GM12878 (cell line): Measurements from ENCODE around the gene FAM120AOS. TPM values are rescaled to one million over a fixed set of nuclear protein-coding genes. Genes with fewer than 3 reads are reported as not detected.

Experiments used
- ATAC-seq: fragments of 200-7000 bp; cut with Tn5 transposase; 3 replicates; pipeline ENCODE4 v1.9.1; 2020; ENCODE audit warnings: mild to moderate bottlenecking, moderate library complexity
- BruUV-seq: library from RNA; stranded (reverse); fragments of 400-500 nt; replicated peaks from 2 replicates; lab custom pipeline; 2021; lab: Mats Ljungman, UMichigan
- CTCF ChIA-PET: fragments of 300-600 bp; sonication (Branson Sonifier 250); formaldehyde crosslinking; extraction: SDS; loops from one replicate; lab custom pipeline; 2021; ENCODE audit warnings: inconsistent platforms; lab: Yijun Ruan, JAX
- POLR2A ChIA-PET: fragments of 350-600 bp; formaldehyde crosslinking; extraction: SDS; loops from one replicate; lab custom pipeline; 2021; ENCODE audit warnings: inconsistent platforms; lab: Charles Lee
- RAD21 ChIA-PET: fragments of 300-600 bp; sonication (Branson Sonifier 250); formaldehyde crosslinking; loops from one replicate; lab custom pipeline; 2023; ENCODE audit warnings: antibody characterized with exemption; ENCODE audit not compliant: unreplicated experiment; lab: Charles Lee
- SMC1A ChIA-PET: fragments of 300-600 bp; sonication (Branson Sonifier 250); formaldehyde crosslinking; loops from one replicate; lab custom pipeline; 2023; ENCODE audit not compliant: unreplicated experiment, uncharacterized antibody; lab: Charles Lee
- DNase-seq: peaks from one replicate; pipeline ENCODE4 v3.0.0-alpha.2; 2011; ENCODE audit warnings: low read depth, low spot score
- FAIRE-seq: peaks from 3 replicates; lab custom pipeline; 2011; peaks lifted over from hg19 to GRCh38; lab: Jason Lieb, UNC
- H2AFZ ChIP-seq: 2 replicates; pipeline ENCODE4 v1.6.0; 2011; ENCODE audit warnings: low read depth, low read length, control low read depth; ENCODE audit not compliant: control insufficient read depth
- H3K27ac ChIP-seq: 2 replicates; pipeline ENCODE4 v1.5.1; 2011; ENCODE audit warnings: control low read depth; ENCODE audit not compliant: control insufficient read depth, insufficient read depth
- H3K27me3 ChIP-seq, 2 experiments: replicated peaks in 1 of 2; 2 replicates each; pipeline versions ENCODE4 v1.6.0 to v1.6.1; 2011; ENCODE audit warnings: low read length in 1 of 2; ENCODE audit not compliant: control insufficient read depth in 2 of 2, insufficient read depth in 2 of 2
- H3K36me3 ChIP-seq, 2 experiments: 2 replicates each; pipeline ENCODE4 v1.5.1; 2011; ENCODE audit warnings: low read length in 1 of 2; ENCODE audit not compliant: control insufficient read depth in 2 of 2, insufficient read depth in 2 of 2
- H3K4me1 ChIP-seq: 2 replicates; pipeline ENCODE4 v1.6.1; 2011; ENCODE audit warnings: mild to moderate bottlenecking, low read length, moderate library complexity, mixed read lengths; ENCODE audit not compliant: control insufficient read depth, insufficient read depth
- H3K4me2 ChIP-seq: 2 replicates; pipeline ENCODE4 v1.6.0; 2011; ENCODE audit warnings: control low read depth; ENCODE audit not compliant: control insufficient read depth, insufficient read depth
- H3K4me3 ChIP-seq: fragments of 200-600 bp; sonication (generic); 2 replicates; pipeline ENCODE4 v1.5.1; 2016
- H3K79me2 ChIP-seq: 2 replicates; pipeline ENCODE4 v1.6.0; 2011; ENCODE audit warnings: low read length; ENCODE audit not compliant: control insufficient read depth, insufficient read depth
- H3K9ac ChIP-seq: 2 replicates; pipeline ENCODE4 v1.8.0; 2011; ENCODE audit warnings: low read length, control low read depth, mixed read lengths; ENCODE audit not compliant: control insufficient read depth, insufficient read depth
- H3K9me3 ChIP-seq: replicated peaks from 3 replicates; pipeline ENCODE4 v1.5.1; 2011; ENCODE audit warnings: mild to moderate bottlenecking, low read length; ENCODE audit not compliant: control insufficient read depth, insufficient read depth
- H4K20me1 ChIP-seq: 2 replicates; pipeline ENCODE4 v1.6.0; 2011; ENCODE audit not compliant: control insufficient read depth, insufficient read depth
- BACH1 ChIP-seq: fragments of 450-650 bp; IDR thresholded peaks from 2 replicates; pipeline ENCODE4 v1.6.1; 2017; ENCODE audit warnings: mild to moderate bottlenecking, borderline replicate concordance
- BCL11A ChIP-seq: IDR thresholded peaks from 2 replicates; pipeline ENCODE4 v1.6.1; 2011; ENCODE audit warnings: low read depth, low read length
- BHLHE40 ChIP-seq, 2 experiments: fragments of 450-650 bp in 1 of 2; IDR thresholded peaks; 2 replicates each; pipeline ENCODE4 v1.6.1; 2011 to 2017; ENCODE audit warnings: low read depth in 2 of 2, borderline replicate concordance in 1 of 2, improper control_type of control experiment in 1 of 2, low read length in 1 of 2, mild to moderate bottlenecking in 1 of 2
- FOS ChIP-seq: IDR thresholded peaks from 3 replicates; pipeline ENCODE4 v1.6.1; 2011; ENCODE audit warnings: borderline replicate concordance; ENCODE audit not compliant: insufficient read length; ENCODE audit errors: extremely low read depth
- SP1 ChIP-seq: IDR thresholded peaks from one replicate; pipeline ENCODE4 v1.6.1; 2011; ENCODE audit warnings: low read depth, low read length
- STAT3 ChIP-seq: IDR thresholded peaks from 2 replicates; pipeline ENCODE4 v1.6.1; 2011; ENCODE audit warnings: low read depth, low read length, improper control_type of control experiment
- TCF7 ChIP-seq: IDR thresholded peaks from 2 replicates; pipeline ENCODE4 v1.6.1; 2014; ENCODE audit warnings: antibody characterized with exemption, borderline replicate concordance
- ZNF622 ChIP-seq: fragments of 450-650 bp; IDR thresholded peaks from 2 replicates; pipeline ENCODE4 v1.6.1; 2017; ENCODE audit warnings: mild to moderate bottlenecking, inconsistent platforms
- WGBS: methylation state at CpG from one replicate; pipeline ENCODE4 v1.1.6; 2016; ENCODE audit warnings: low lambda C conversion rate; ENCODE audit not compliant: insufficient replicate concordance, insufficient coverage; ENCODE audit errors: missing lambda C conversion rate; 5-methylcytosine and 5-hydroxymethylcytosine counted together
- in situ Hi-C: fragments of 300-500 bp; cut with MboI; formaldehyde crosslinking; loops from 9 replicates; pipeline ENCODE4 v1.14.3; 2018; ENCODE audit warnings: mixed read lengths
- intact Hi-C: fragments of 100-400 bp; cut with micrococcal nuclease; formaldehyde crosslinking; loops from one replicate; pipeline ENCODE4 v1.14.2; 2022; ENCODE audit not compliant: unreplicated experiment
- polyA plus RNA-seq, 11 experiments: library from polyadenylated mRNA; depleted of rRNA in 4 of 11; unstranded in 6 of 11; stranded (reverse) in 5 of 11; fragments of >200 nt; fragmentation: Nextera tagmentation in 4 of 11; fragmentation: Illumina TruSeq in 1 of 11; extraction: Ambion mirVana in 4 of 11; extraction: Trizol in 1 of 11; gene quantifications; 1 replicate in 1 of 11; 2 replicates in 10 of 11; pipeline versions ENCODE4 v1.2.1 to v1.2.3, GENCODE V29; 2011 to 2016; ENCODE audit warnings: inconsistent platforms in 2 of 11, missing spikeins in 2 of 11, low read depth in 1 of 11
- total RNA-seq, 4 experiments: library from RNA; depleted of rRNA in 3 of 4; stranded (reverse); fragments of >200 nt in 3 of 4; fragmentation: Illumina TruSeq in 1 of 4; extraction: Trizol in 1 of 4; gene quantifications; 2 replicates each; pipeline versions ENCODE4 v1.2.1 to v1.2.3, GENCODE V29; 2013 to 2021
- TF ChIP-seq, protein P1 (sequence below): fragments of 150-350 bp; IDR thresholded peaks from 2 replicates; pipeline ENCODE4 v1.6.1; 2014; ENCODE audit warnings: mild to moderate bottlenecking, low read depth, low read length
- TF ChIP-seq, protein P2 (sequence below): IDR thresholded peaks from 2 replicates; pipeline ENCODE4 v1.6.1; 2012; ENCODE audit warnings: mild to moderate bottlenecking, low read depth, low read length

The FAM120AOS gene
- total and polyA plus RNA-seq, 10 of the 15 experiments (the other 5 are each of a cell fraction or from before 2014, with no cell fraction given): 15.9 to 55.1 (median 34.6) TPM

DNA sequence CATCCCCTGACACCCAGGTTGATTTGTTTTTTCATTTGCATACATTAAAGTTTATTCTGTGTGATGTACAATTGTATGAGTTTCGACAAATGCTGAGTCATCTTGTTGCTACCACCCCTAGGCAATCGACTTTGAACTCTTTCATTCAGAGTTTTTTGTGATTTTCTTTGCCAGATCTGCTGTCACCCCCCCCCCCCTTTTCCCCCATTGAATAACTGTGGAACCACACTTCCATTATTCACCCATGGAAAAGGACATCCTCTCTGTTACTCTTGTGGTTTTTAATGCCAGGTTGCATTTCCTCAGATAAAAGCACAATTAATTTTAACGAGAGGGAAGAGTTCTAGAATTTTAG is 13.7 kb upstream of the FAM120AOS start:
- peak overlapping the region; percentile 61 for H3K27ac ChIP-seq
- peaks cover 31% of the 10 kb centered on the region for H3K4me1 ChIP-seq
- no peak for TF ChIP-seq BCL11A
- peak; percentile 73; the same call in 1 of the 2 replicates for TF ChIP-seq BACH1
- peak; percentile 24; the same call in 2 of the 3 replicates for ATAC-seq
- H4K20me1 ChIP-seq: no peaks in the 10 kb centered on the region
- CTCF ChIA-PET: no interaction called here
- WGBS: 4% methylated on average over 3 of the region's 3 CpGs
- SMC1A ChIA-PET: interaction anchor here (1.4 to 3.6 kb wide), 2 partner anchors 10 to 13 kb away, joined by 5 to 17 read pairs; partner anchors contain the start of gene FAM120AOS
- H3K4me3 ChIP-seq: peak overlapping the region; percentile 26; the same call in 1 of the 2 replicates
- in situ Hi-C loops (no loop called here), intact Hi-C loops (no loop called here)
- no peak overlapping the region; the same call in 1 of the 2 replicates for H3K9ac ChIP-seq
- H3K27me3 ChIP-seq: no peaks in the 10 kb centered on the region
- POLR2A ChIA-PET: interaction anchor here (0.9 kb wide), 1 partner anchor 13 kb away, joined by 3 read pairs; the partner anchor contains the start of gene FAM120AOS
- peaks cover 93% of the 10 kb centered on the region for H3K79me2 ChIP-seq
- H3K36me3 ChIP-seq: peaks cover 3 to 13% of the 10 kb centered on the region in 2 experiments; a peak in 2 of 4 replicates
- RAD21 ChIA-PET: no interaction called here
- peak overlapping the region; percentile 66 for H3K4me2 ChIP-seq
- no peak for DNase-seq
- no TSS peak for BruUV-seq
- no peaks in the 10 kb centered on the region; the same call in 2 of the 3 replicates for H3K9me3 ChIP-seq
- H2AFZ ChIP-seq: no peak overlapping the region
- FAIRE-seq: no peak

DNA sequence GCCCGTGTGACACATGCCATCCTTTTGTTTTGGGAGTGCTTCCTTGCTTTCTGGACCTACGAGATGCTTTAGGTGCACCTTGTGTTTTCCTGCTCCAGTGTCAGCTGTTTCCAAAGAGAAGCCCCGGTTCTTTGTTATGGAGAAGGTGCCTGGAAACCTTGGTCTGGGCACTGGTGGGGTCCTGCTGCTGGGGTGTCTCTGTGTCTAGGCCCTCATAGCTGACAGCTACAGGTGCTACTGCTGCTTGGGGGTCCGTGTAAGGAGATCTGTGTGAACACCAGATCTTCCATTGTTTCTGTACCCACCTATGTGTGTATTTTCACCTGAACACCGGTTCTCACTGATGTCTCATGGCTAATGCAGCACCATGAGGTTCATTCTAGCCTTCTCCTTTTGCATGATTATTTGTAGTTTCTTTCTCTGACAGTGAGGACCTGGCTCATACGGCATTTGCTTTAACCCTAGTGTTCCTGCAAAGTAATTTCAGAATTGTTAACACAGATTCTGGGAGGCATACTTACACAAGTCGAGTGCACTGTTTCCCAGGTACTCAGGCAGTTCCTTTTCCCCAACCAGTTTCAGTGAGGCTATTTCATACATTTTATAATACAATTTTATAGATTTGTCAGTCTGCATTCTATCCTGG is 13.2 kb upstream of the FAM120AOS start:
- POLR2A ChIA-PET: interaction anchor here (2.1 to 5.2 kb wide), 2 partner anchors 10 to 14 kb away, joined by 10 to 64 read pairs; partner anchors contain the start of genes FAM120A and FAM120AOS
- no peak for TF ChIP-seq STAT3
- TF ChIP-seq SP1: no peak
- TF ChIP-seq TCF7: no peak
- TF ChIP-seq, protein P1, sequence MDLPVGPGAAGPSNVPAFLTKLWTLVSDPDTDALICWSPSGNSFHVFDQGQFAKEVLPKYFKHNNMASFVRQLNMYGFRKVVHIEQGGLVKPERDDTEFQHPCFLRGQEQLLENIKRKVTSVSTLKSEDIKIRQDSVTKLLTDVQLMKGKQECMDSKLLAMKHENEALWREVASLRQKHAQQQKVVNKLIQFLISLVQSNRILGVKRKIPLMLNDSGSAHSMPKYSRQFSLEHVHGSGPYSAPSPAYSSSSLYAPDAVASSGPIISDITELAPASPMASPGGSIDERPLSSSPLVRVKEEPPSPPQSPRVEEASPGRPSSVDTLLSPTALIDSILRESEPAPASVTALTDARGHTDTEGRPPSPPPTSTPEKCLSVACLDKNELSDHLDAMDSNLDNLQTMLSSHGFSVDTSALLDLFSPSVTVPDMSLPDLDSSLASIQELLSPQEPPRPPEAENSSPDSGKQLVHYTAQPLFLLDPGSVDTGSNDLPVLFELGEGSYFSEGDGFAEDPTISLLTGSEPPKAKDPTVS: no peak
- TF ChIP-seq ZNF622: no peak
- no peak for TF ChIP-seq FOS
- TF ChIP-seq BHLHE40 (IDR thresholded peaks at IDR 0.05; ENCODE audit: borderline replicate concordance in 1 of 2, low read depth in 2 of 2, low read length in 1 of 2): no peak
- TF ChIP-seq, protein P2, sequence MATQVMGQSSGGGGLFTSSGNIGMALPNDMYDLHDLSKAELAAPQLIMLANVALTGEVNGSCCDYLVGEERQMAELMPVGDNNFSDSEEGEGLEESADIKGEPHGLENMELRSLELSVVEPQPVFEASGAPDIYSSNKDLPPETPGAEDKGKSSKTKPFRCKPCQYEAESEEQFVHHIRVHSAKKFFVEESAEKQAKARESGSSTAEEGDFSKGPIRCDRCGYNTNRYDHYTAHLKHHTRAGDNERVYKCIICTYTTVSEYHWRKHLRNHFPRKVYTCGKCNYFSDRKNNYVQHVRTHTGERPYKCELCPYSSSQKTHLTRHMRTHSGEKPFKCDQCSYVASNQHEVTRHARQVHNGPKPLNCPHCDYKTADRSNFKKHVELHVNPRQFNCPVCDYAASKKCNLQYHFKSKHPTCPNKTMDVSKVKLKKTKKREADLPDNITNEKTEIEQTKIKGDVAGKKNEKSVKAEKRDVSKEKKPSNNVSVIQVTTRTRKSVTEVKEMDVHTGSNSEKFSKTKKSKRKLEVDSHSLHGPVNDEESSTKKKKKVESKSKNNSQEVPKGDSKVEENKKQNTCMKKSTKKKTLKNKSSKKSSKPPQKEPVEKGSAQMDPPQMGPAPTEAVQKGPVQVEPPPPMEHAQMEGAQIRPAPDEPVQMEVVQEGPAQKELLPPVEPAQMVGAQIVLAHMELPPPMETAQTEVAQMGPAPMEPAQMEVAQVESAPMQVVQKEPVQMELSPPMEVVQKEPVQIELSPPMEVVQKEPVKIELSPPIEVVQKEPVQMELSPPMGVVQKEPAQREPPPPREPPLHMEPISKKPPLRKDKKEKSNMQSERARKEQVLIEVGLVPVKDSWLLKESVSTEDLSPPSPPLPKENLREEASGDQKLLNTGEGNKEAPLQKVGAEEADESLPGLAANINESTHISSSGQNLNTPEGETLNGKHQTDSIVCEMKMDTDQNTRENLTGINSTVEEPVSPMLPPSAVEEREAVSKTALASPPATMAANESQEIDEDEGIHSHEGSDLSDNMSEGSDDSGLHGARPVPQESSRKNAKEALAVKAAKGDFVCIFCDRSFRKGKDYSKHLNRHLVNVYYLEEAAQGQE: no peak

More for the DNA sequence above, 13.2 kb upstream of the FAM120AOS start:
- peak overlapping the region; percentile 61 for H3K27ac ChIP-seq
- peak overlapping the region; percentile 26; the same call in 1 of the 2 replicates for H3K4me3 ChIP-seq
- RAD21 ChIA-PET: no interaction called here
- H3K4me2 ChIP-seq: peak overlapping the region; percentile 66
- H3K36me3 ChIP-seq: peaks cover 3 to 14% of the 10 kb centered on the region in 2 experiments; a peak in 2 of 4 replicates
- in situ Hi-C loops: no loop called here
- H3K79me2 ChIP-seq: peaks cover 98% of the 10 kb centered on the region
- WGBS: 45% methylated on average over 7 of the region's 7 CpGs
- CTCF ChIA-PET: interaction anchor here (1.1 to 1.2 kb wide), 2 partner anchors 13 to 99 kb away, joined by 3 to 6 read pairs; partner anchors contain the start of gene FAM120AOS
- peak; percentile 9; the same call in 2 of the 3 replicates for ATAC-seq
- peaks cover 31% of the 10 kb centered on the region for H3K4me1 ChIP-seq
- H3K9ac ChIP-seq: no peak overlapping the region
- no TSS peak for BruUV-seq
- H3K27me3 ChIP-seq: no peaks in the 10 kb centered on the region
- no peak for FAIRE-seq
- H3K9me3 ChIP-seq: no peaks in the 10 kb centered on the region; the same call in 2 of the 3 replicates
- H4K20me1 ChIP-seq: no peaks in the 10 kb centered on the region
- H2AFZ ChIP-seq: no peak overlapping the region
- SMC1A ChIA-PET: interaction anchor here (0.7 to 3.6 kb wide), 3 partner anchors 10 to 36 kb away, joined by 3 to 17 read pairs (median 3); partner anchors contain the start of gene FAM120AOS
- DNase-seq: no peak
- intact Hi-C loops: no loop called here
